Glomerular visceral epithelial cell (primary cell): ENCODE results near the gene ENDOV.

ENCODE experiments used
- DNase-seq: peaks from one replicate; pipeline ENCODE4 v3.0.0-alpha.2; 2016; ENCODE audit errors: extremely low spot score

The ENDOV gene

GRCh38 chr17:80414803-80415625 is at the start of gene ENDOV:
ENDOV (plus strand) TSS chr17:80415167; CDS start chr17:80415195, 28 bp downstream.
- DNase-seq, result peak; percentile 91

GRCh38 chr17:80365983-80366382 is 49.0 kb upstream of the ENDOV start:
- DNase-seq, result no peak

DNA sequence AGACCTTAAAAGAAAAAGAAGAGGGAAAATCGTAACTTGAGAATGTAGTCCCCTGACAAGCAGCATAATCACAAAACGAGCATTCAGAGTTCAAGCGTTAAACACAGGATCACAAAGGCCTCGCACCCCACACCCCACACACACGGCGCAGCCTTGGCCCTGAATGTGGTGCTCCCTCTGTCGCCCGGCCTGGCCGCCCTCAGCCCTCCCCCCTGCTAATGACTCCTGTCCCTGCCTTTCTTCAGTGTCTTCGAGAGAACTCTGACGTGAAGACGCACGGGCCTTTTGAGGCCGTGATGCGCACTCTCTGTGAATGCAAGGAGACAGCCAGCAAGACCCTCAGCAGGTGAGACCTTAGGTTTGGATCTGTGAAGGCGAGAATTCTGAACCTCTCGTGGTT is 47.5 kb upstream of the ENDOV start:
- no peak for DNase-seq

DNA sequence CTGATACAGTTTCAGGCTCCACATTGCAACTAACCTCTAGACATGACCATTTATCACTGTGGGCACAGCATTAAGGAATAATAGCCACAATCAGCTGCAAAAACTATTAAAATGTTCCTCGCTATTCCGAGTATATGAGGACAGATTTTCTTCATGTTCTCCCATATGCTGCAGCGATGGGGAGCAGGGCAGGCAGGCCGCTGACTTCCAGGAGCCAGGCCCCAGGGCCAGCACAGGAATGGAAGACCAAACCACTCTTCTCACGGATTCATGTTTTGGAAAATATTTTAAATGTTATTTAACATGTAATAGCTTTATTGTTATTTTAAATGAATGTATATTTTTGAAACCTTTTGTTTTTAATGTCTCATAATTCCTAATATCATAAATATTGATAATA is 43.8 kb upstream of the ENDOV start:
- no peak for DNase-seq

- no peak for DNase-seq
Observed at GRCh38 chr17:80372456-80372855, 42.5 kb upstream of the ENDOV start.

DNA sequence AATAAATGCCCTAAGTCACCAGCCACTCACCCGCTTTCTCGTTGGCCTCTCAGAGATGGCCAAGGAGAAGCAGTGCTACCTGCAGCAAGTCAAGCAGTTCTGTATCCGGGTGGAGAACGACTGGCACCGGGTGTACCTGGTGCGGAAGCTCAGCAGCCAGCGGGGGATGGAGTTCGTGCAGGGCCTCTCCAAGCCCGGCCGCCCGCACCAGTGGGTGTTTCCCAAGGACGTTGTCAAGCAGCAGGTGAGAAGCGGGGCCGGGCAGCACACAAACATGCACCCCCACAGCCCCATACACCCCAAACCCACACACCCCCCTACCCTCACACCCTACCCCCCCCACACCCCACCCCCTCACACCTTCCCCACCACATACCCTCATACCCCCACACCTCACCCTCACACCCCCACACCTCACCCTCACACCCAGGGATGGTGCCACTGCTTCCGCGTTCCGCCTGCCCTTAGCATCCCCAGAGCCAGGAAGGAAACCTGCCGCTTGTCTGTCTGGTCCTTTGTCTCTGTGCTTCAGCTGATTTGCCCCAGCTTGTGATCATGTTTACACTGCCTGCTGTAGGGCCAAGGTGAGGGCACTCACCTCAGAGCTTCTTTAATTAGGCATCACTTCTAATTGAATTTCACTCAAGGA is 41.9 kb upstream of the ENDOV start:
- no peak for DNase-seq

DNA sequence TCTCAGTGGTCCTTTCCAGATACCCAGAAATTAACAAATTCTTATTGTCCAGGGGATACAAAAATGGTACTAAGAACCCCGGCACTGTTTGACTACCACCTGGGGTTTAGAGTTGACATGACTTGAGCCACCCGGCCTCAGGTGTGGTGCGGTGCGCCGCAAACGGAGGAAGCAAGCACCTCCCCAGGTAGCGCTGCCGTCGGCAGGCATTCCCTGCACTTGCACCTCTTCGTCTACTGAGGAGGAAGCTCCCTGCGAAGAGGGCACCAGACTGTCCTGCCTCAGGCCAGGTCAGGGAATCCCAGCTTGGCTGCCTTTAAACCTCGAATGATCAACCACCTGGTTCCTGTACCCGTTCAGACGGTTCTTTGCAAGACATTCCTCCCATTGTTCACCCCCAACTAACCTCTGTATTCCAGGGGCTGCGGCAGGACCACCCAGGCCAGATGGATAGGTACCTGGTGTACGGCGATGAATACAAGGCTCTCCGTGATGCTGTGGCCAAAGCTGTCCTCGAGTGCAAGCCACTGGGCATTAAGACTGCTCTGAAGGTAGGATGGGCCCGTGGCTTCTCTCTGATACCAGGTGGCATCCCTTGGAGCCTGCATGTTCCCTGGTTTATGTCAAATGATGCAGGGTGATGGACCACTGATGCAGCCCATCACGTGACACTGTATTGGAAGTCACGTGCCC is 40.8 kb upstream of the ENDOV start:
- no peak for DNase-seq

- no peak for DNase-seq
Observed at GRCh38 chr17:80374732-80375585, 40.0 kb upstream of the ENDOV start.

- DNase-seq, result no peak
Observed at GRCh38 chr17:80376531-80376930, 38.4 kb upstream of the ENDOV start.

GRCh38 chr17:80377798-80378197 is 37.2 kb upstream of the ENDOV start:
- no peak for DNase-seq

DNA sequence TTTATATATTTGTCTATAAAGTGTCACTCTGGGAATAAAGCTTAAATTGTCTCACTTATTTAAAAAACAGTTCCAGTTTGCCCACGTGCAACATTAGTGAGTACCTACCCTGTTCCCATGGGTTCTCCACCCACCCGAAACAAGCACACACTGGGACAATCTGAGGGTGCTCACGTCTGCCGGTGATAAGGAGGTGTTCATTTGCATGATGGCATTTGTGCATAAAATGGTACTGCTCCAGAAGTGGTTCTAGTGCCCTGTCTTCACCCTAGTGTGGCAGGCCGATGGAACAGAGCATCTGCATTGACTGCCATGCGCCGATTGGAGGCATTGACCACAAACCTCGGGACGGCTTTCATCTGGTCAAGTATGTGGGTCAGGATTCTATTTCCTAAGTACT is 35.6 kb upstream of the ENDOV start:
- no peak for DNase-seq

GRCh38 chr17:80380068-80380467 is 34.9 kb upstream of the ENDOV start:
- DNase-seq, result no peak

DNA sequence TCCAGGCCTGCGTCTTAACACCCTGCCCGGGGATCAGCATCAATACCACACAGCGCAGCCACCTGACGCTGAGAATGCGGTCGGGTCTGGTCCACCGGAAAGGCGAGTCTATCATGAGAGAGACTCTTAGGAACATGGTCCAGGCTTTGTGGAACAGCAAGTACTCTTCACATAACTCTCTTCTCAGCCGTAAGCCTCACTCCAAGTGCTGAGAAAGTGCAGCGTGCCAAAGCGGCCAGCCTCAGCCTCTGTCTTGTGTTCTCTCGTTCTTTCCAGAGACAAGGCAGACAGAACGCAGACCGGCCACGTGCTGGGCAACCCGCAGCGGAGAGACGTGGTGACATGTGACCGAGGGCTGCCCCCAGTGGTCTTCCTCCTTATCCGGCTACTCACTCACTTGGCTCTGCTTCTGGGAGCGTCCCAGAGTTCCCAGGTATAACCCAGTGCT is 34.4 kb upstream of the ENDOV start:
- DNase-seq, result no peak

- no peak for DNase-seq
Observed at GRCh38 chr17:80381416-80381923, 33.5 kb upstream of the ENDOV start.

- DNase-seq, result no peak
Observed at GRCh38 chr17:80382446-80382845, 32.5 kb upstream of the ENDOV start.

GRCh38 chr17:80382956-80383355 is 32.0 kb upstream of the ENDOV start:
- DNase-seq, result no peak

DNA sequence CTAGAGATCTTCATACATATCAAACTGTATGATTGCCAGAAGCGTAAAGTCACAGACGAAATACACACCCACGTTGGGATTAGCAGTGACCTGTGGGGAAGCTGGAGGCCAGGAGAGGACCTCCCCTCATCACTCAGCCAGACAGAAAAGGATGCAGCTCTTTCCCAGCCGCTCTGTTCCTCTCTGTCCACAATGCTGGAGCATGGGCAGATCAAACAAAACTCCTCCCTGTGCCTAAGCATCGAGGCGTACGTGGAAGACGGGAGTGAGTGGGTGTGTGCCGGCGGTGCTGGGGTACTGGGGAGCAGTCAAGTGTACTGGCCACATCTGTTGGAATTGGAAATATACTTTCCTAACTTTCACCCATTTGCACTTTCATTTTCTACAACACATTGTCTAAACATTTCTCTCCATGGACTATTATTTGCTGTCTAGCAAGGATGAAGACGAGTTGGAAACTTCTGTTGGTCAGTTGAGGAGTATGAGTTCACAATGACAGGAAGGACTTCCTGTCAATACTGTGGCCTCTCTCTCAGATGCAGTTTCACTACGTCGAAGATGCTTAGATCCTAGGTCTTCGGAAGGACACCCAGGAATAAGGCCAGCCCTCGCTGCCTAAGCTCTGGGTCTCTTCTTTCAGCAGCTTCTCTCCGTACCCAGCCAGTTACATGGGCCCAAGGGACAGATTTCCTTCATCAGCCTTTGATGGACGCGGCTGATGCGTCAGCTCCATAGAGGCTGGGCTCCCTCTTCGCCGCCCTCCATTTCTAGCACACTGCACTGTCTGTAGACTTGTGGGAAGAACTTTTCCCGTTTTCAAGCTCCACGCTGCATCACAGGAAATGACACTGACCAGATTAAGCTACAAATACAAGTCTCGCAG is 30.6 kb upstream of the ENDOV start:
- no peak for DNase-seq

DNA sequence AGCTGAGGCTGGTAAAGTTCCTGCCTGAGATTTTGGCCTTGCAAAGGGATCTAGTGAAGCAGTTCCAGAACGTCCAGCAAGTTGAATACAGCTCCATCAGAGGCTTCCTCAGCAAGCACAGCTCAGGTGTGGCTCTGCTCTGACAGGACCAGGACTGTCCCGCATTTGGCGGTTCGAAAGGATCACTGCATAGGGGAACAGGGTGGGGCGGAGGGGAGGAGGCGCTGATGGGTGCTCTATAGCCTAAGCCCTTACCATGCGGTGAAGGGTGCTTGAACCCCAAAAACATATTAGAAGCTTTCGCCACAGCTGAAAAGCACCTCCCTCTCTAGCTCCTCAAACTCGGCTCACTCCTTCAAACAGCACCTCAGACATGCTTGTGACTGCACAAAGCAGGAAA is 29.9 kb upstream of the ENDOV start:
- DNase-seq, result no peak

DNA sequence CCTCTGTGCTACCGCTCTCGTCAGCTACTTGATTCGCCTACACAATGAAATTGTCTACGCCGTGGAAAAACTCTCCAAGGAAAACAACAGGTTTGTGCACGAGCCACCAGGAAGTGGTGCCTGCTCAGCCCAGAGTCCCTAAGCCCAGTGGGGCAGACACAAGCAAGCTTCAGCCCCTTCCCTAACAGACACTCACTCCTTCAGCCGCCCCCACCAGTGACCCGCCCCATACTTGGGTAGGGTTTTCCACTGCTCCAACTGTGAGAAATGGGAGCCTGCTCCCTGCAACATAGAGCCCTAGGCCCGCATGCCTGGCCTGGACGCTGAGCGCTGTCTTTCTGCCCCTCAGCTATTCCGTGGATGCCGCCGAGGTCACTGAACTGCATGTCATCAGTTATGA is 28.6 kb upstream of the ENDOV start:
- DNase-seq, result no peak

DNA sequence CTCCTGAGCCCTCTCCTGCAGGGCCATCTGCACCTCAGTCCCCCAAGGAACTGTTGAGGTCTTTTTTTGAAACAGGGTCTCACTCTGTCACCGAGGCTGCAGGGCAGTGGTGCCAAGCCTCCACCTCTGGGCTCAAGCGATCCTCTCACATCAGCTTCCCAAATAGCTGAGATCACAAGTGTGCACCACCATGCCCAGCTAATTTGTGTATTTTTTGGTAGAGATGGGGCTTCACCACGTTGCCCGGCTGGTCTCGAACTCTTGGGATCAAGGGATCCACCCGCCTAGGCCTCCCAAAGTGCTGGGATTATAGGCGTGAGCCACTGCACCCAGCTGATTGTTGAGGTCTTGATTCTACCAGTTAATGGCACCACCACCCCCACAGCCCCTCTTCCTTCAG is 27.9 kb upstream of the ENDOV start:
- no peak for DNase-seq

DNA sequence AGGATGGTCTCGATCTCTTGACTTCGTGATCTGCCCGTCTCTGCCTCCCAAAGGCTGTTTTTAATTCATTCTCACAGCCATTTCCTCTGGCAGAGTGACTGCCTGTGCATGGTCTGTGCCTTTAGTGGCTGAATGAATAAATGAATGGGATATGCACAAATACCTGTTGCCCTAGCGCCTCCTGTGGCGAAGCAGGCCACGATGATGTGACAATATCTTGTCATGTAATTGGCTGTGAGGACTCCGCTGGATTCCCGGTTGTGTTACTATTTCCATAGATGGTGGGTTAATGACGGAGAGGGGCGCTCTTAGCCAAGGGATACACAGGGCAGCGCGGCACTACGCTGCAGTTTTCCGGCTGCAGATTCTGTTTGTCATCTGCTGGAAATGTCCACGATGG is 26.8 kb upstream of the ENDOV start:
- no peak for DNase-seq
